ENCODE data around the gene CAPN15. TPM values are rescaled to one million over a fixed set of nuclear protein-coding genes. Genes with fewer than 3 reads are reported as not detected.

CAPN15 gene
- total and polyA plus RNA-seq, 2 of the 4 experiments (the other 2 are of a cell fraction) = 9.3 to 24.3 TPM

DNA sequence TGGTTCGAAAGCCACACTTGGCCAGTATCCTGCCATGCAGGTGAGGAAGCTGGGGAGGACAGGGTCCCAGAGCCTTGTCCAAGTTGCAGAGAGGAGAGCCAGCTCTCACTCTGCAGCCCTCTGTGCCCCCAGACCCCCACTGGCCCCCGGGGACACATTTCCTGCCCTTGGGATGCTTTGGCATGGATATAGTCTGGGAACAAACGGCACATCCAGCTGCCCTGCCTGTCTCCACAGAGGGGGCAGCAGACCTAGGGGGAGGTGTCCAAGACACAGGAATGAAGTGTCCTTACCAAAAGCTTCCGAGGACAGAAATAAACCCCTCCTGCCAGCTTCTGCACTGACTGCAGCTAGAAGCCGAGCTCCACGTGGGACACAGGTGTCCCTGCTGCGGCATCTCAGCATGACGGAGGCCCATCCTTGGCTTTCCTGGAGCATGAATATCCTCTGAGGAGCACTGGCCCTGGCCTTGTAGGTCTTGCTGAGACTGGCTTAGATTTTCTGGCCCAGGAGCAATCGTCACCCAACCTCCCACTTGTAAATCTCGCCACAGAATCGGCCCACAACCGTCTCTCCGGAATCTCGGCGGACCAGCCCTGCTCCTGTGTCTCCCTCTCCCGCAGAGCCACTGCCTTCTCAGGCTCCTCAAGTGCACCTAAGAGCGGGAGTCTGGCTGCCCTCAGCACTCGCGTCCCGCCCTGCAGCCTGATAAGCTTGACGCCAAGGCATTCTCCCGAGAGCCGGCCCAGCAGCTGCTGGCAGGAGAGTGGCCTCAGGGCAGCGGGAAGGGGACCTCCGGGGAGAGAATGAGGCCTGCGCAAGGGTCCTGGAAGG lies 1.1 kb upstream of the CAPN15 start (continued):
- no peak for TF ChIP-seq SMC3 (IDR thresholded peaks at IDR 0.05; ENCODE audit: low read depth, low read length)

DNA sequence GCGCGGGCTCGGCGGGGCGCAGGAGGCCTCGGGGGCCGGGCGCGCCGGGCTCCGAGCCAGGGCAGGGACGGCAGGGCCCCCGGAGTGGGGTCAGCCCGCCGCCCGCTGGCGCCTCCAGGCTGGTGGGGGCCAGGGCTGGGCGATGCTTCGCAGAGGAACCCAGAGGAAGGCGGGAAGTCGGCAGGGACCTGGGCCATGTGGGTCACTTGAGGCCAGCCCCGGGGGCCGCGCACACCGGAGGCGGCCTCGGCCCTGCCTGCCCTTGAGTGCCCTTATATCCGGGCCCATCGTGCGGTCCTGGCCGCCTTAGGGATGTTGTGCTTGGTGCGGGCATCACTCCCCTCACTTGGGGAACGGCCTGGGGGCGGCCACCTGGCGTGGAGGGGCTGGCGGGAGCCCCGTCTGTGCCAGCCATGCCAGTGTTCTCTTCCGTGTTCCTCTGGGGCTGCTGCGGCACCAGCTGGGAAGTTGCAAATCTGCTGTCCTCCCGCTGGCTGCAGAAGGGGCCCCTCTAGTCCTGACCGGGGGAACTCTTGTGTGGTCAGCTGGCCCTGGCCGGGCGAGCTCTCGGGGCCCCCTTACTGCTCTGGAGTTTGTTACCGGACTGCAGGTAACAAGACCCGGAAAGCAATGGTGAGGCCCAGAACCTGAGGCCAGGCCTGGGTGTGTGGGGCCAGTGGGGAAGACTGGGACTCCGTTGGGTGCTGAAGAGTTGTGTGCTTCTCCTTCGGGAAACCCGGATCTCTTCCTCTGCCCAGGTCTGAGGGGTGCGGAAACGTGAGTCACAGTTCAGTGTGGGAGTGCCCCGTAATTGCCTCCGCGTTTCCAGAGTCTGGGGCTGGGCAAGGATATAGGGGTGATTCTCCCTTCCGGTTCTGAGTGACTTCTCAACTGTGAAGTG lies 849 bp downstream of the CAPN15 start:
- in situ Hi-C loops (cut with MboI; ENCODE audit: low sequenced_read_pairs) (no loop called here), dilution Hi-C loops (cut with HindIII; ENCODE audit: low sequenced_read_pairs, unreplicated experiment) (no loop called here), intact Hi-C loops (cut with micrococcal nuclease) (loop anchor here (5.0 kb wide), 2 partner anchors 109 to 126 kb away; partner anchors contain the start of genes DECR2 and METTL26)
- H3K4me2 ChIP-seq (ENCODE audit: low read depth, low read length) = peak overlapping the region; percentile 96
- H2BK120ac ChIP-seq (ENCODE audit: low read depth, low read length) = peak overlapping the region; percentile 37
- peak; percentile 61 for DNase-seq
- no TSS peak for BruUV-seq (replicated peaks)
- H2AK5ac ChIP-seq (ENCODE audit: low read depth, low read length) = peak overlapping the region; percentile 79
- H3K4ac ChIP-seq (ENCODE audit: low read depth, low read length) = peak overlapping the region; percentile 52
- peak overlapping the region; percentile 85 for H2AFZ ChIP-seq (replicated peaks; ENCODE audit: low read length, poor library complexity)
- WGBS, 2 experiments (ENCODE audit: extremely low coverage in 2 of 2, insufficient read length in 1 of 2) = 2% methylated on average over 27 of the region's 55 CpGs; no CpG with 5 or more reads in 1 of the 2 experiments
- peak; percentile 10 for ATAC-seq (ENCODE audit: low read depth)
- H3K14ac ChIP-seq (replicated peaks; ENCODE audit: low read depth, low read length) = peak overlapping the region; percentile 94
- H4K5ac ChIP-seq (ENCODE audit: low read depth, low read length) = peak overlapping the region; percentile 69
- peak overlapping the region; percentile 88 for H2BK5ac ChIP-seq (ENCODE audit: low read depth, low read length, poor library complexity, severe bottlenecking)
- H3K9me1 ChIP-seq (ENCODE audit: insufficient read depth, low read length) = no peaks in the 10 kb centered on the region; the same call in 1 of the 2 replicates
- ChIA-PET CTCF (no interaction called here), POLR2A (ENCODE audit: unreplicated experiment) (no interaction called here)
- peak overlapping the region; percentile 55 to 76; a peak in 3 of 4 replicates for H4K8ac ChIP-seq (ENCODE audit: low read depth in 2 of 2, low read length in 2 of 2)
- peaks cover 8 to 59% of the 10 kb centered on the region in 2 experiments; a peak in 2 of 4 replicates for H3K79me1 ChIP-seq (ENCODE audit: low read depth in 1 of 2, low read length in 2 of 2)
- H3K56ac ChIP-seq (ENCODE audit: extremely low read depth, insufficient read depth, low read length) = peak overlapping the region; percentile 61
- no peak overlapping the region; the same call in 2 of the 3 replicates for H2BK15ac ChIP-seq (ENCODE audit: low read depth, low read length)
- peak overlapping the region; percentile 68 for H3K9ac ChIP-seq (ENCODE audit: low read depth, low read length)
- peak overlapping the region; percentile 92 for H3K27ac ChIP-seq (ENCODE audit: insufficient read depth, low read length)
- peak overlapping the region; percentile 100 for H2AK9ac ChIP-seq (replicated peaks; ENCODE audit: low read depth, low read length, poor library complexity)
- H4K20me1 ChIP-seq (ENCODE audit: insufficient read depth, low read length) = peaks cover 75% of the 10 kb centered on the region
- H2BK20ac ChIP-seq (ENCODE audit: low read depth, low read length) = no peak overlapping the region
- peak overlapping the region; percentile 40; the same call in 1 of the 2 replicates for H3K18ac ChIP-seq (ENCODE audit: low read depth, low read length)
- H3K4me3 ChIP-seq (ENCODE audit: insufficient read depth, low read depth, low read length) = peak overlapping the region; percentile 89
- no peaks in the 10 kb centered on the region for H3K9me3 ChIP-seq (ENCODE audit: control insufficient read depth, insufficient read depth, low read length)
- peaks cover 21% of the 10 kb centered on the region for H3K4me1 ChIP-seq (ENCODE audit: control insufficient read depth, insufficient read depth, low read length)
- H3K23ac ChIP-seq (ENCODE audit: low read depth, low read length) = peak overlapping the region; percentile 43
- peak overlapping the region; percentile 88 for H4K91ac ChIP-seq (ENCODE audit: insufficient read depth, low read depth, low read length)
- H3K27me3 ChIP-seq (ENCODE audit: control insufficient read depth, insufficient read depth, low read length) = no peaks in the 10 kb centered on the region
- peaks cover 8% of the 10 kb centered on the region; the same call in 1 of the 2 replicates for H3K36me3 ChIP-seq (ENCODE audit: control insufficient read depth, insufficient read depth, low read length)
- TF ChIP-seq, protein P1, sequence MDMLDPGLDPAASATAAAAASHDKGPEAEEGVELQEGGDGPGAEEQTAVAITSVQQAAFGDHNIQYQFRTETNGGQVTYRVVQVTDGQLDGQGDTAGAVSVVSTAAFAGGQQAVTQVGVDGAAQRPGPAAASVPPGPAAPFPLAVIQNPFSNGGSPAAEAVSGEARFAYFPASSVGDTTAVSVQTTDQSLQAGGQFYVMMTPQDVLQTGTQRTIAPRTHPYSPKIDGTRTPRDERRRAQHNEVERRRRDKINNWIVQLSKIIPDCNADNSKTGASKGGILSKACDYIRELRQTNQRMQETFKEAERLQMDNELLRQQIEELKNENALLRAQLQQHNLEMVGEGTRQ (IDR thresholded peaks at IDR 0.05; ENCODE audit: low read depth, low read length) = no peak
- no peak for TF ChIP-seq BHLHE40 (IDR thresholded peaks at IDR 0.05; ENCODE audit: low read depth, low read length)
- TF ChIP-seq CHD1 (IDR thresholded peaks at IDR 0.05; ENCODE audit: low read depth, low read length) = peak; percentile 29; the same call in 1 of the 2 replicates
- peak; percentile 24; the same call in 1 of the 2 replicates for TF ChIP-seq FOS (IDR thresholded peaks at IDR 0.05; ENCODE audit: low read depth, low read length)
- no peak for TF ChIP-seq CEBPB (IDR thresholded peaks at IDR 0.05; ENCODE audit: low read depth, low read length)
- TF ChIP-seq MAZ (IDR thresholded peaks at IDR 0.05; ENCODE audit: borderline replicate concordance, low read depth, low read length) = no peak; the same call in 1 of the 2 replicates
- TF ChIP-seq, protein P2, sequence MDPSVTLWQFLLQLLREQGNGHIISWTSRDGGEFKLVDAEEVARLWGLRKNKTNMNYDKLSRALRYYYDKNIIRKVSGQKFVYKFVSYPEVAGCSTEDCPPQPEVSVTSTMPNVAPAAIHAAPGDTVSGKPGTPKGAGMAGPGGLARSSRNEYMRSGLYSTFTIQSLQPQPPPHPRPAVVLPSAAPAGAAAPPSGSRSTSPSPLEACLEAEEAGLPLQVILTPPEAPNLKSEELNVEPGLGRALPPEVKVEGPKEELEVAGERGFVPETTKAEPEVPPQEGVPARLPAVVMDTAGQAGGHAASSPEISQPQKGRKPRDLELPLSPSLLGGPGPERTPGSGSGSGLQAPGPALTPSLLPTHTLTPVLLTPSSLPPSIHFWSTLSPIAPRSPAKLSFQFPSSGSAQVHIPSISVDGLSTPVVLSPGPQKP (IDR thresholded peaks at IDR 0.05; ENCODE audit: borderline replicate concordance, low read depth, low read length) = no peak
- TF ChIP-seq POLR2A (IDR thresholded peaks at IDR 0.05; ENCODE audit: low read depth, low read length) = peak; percentile 78
- TF ChIP-seq NFE2L2 (IDR thresholded peaks at IDR 0.05; ENCODE audit: low read depth, low read length) = no peak

Data from IMR-90 (cell line).